Measurements from ENCODE around the gene CENPE. TPM values are rescaled to one million over a fixed set of nuclear protein-coding genes. Genes with fewer than 3 reads are reported as not detected.

CENPE gene
- polyA plus RNA-seq, 1 donor (not counting 4 experiments of a cell fraction or from before 2014, with no cell fraction given) = 6.1 TPM

- Histone ChIP-seq H3K79me2 (ENCODE audit: control insufficient read depth, insufficient read depth, low read length) (peaks cover 35% of the 10 kb centered on the region), H3K4me3 (ENCODE audit: control insufficient read depth in 2 of 3, extremely low read depth in 1 of 3, insufficient read depth in 2 of 3, low read depth in 1 of 3, low read length in 3 of 3) (peak overlapping the region; percentile 58 to 78 (median 77)), H3K27me3 (ENCODE audit: control insufficient read depth, extremely low read depth, insufficient read depth, low read length) (no peaks in the 10 kb centered on the region), H4K20me1 (ENCODE audit: control insufficient read depth, extremely low read depth, insufficient read depth, low read length) (no peaks in the 10 kb centered on the region), H3K9me3 (ENCODE audit: control insufficient read depth, low read depth, low read length) (no peaks in the 10 kb centered on the region), H3K9me1 (ENCODE audit: control insufficient read depth, extremely low read depth, insufficient read depth, low read length) (no peaks in the 10 kb centered on the region), H3K27ac (ENCODE audit: control insufficient read depth, insufficient read depth, low read length) (peak overlapping the region; percentile 84), H3K4me2 (ENCODE audit: control insufficient read depth, extremely low read depth, insufficient read depth, low read depth, low read length) (peak overlapping the region; percentile 78), H2AFZ (ENCODE audit: control insufficient read depth, low read length) (no peak overlapping the region), H3K9ac (ENCODE audit: control insufficient read depth, extremely low read depth, insufficient read depth, low read length) (peak overlapping the region; percentile 92), H3K36me3 (ENCODE audit: control insufficient read depth in 2 of 2, extremely low read depth in 1 of 2, insufficient read depth in 2 of 2, low read length in 2 of 2) (no peaks in the 10 kb centered on the region), H3K4me1 (ENCODE audit: control insufficient read depth, extremely low read depth, insufficient read depth, low read length) (peaks cover 23% of the 10 kb centered on the region)
- FAIRE-seq (no peak), DNase-seq (ENCODE audit: low read depth, low spot score) (no peak)
- dilution Hi-C loops (cut with MboI; ENCODE audit: extremely low pct_ligation_motif_present, low sequenced_read_pairs) = no loop called here
- TF ChIP-seq EZH2 (IDR thresholded peaks at IDR 0.05; ENCODE audit: low read length) (no peak), CTCF (optimal IDR thresholded peaks at IDR 0.05 in 1 of 3, IDR thresholded peaks at IDR 0.05 in 1 of 3, conservative IDR thresholded peaks at IDR 0.05 in 1 of 3; ENCODE audit: extremely low read depth in 1 of 3, insufficient read depth in 2 of 3, low read length in 3 of 3) (no peak)
These were observed 123.3 kb downstream of the CENPE start for GRCh38 chr4:103074744-103075434.

GRCh38 chr4:103073792-103074438 lies 124.2 kb downstream of the CENPE start:
- Histone ChIP-seq H3K4me1 (ENCODE audit: control insufficient read depth, extremely low read depth, insufficient read depth, low read length) (peaks cover 23% of the 10 kb centered on the region), H4K20me1 (ENCODE audit: control insufficient read depth, extremely low read depth, insufficient read depth, low read length) (no peaks in the 10 kb centered on the region), H3K9me3 (ENCODE audit: control insufficient read depth, low read depth, low read length) (no peaks in the 10 kb centered on the region), H3K4me2 (ENCODE audit: control insufficient read depth, extremely low read depth, insufficient read depth, low read depth, low read length) (peak overlapping the region; percentile 78), H3K4me3 (ENCODE audit: control insufficient read depth in 2 of 3, extremely low read depth in 1 of 3, insufficient read depth in 2 of 3, low read depth in 1 of 3, low read length in 3 of 3) (no peak overlapping the region), H3K27ac (ENCODE audit: control insufficient read depth, insufficient read depth, low read length) (peak overlapping the region; percentile 2), H3K9ac (ENCODE audit: control insufficient read depth, extremely low read depth, insufficient read depth, low read length) (no peak overlapping the region), H3K36me3 (ENCODE audit: control insufficient read depth in 2 of 2, extremely low read depth in 1 of 2, insufficient read depth in 2 of 2, low read length in 2 of 2) (no peaks in the 10 kb centered on the region), H3K27me3 (ENCODE audit: control insufficient read depth, extremely low read depth, insufficient read depth, low read length) (no peaks in the 10 kb centered on the region), H3K79me2 (ENCODE audit: control insufficient read depth, insufficient read depth, low read length) (peaks cover 38% of the 10 kb centered on the region), H3K9me1 (ENCODE audit: control insufficient read depth, extremely low read depth, insufficient read depth, low read length) (no peaks in the 10 kb centered on the region), H2AFZ (ENCODE audit: control insufficient read depth, low read length) (no peak overlapping the region)
- DNase-seq (ENCODE audit: low read depth, low spot score) = no peak
- TF ChIP-seq EZH2 (IDR thresholded peaks at IDR 0.05; ENCODE audit: low read length) (no peak), CTCF (optimal IDR thresholded peaks at IDR 0.05 in 1 of 3, IDR thresholded peaks at IDR 0.05 in 1 of 3, conservative IDR thresholded peaks at IDR 0.05 in 1 of 3; ENCODE audit: extremely low read depth in 1 of 3, insufficient read depth in 2 of 3, low read length in 3 of 3) (no peak)
- dilution Hi-C loops (cut with MboI; ENCODE audit: extremely low pct_ligation_motif_present, low sequenced_read_pairs) = no loop called here
- no peak for FAIRE-seq

Measured in keratinocyte (primary cell).